PFSK-1 (cell line): ENCODE data around the gene SLCO2B1.

ENCODE experiments used
- FOXP2 ChIP-seq: optimal IDR thresholded peaks from 2 replicates; pipeline ENCODE3; 2011; ENCODE audit warnings: borderline replicate concordance, control low read depth, inconsistent platforms; ENCODE audit not compliant: insufficient read depth; ENCODE audit errors: extremely low read length, extremely low read depth
- POLR2AphosphoS5 ChIP-seq: IDR thresholded peaks from 2 replicates; pipeline ENCODE4 v1.6.1; 2012; ENCODE audit warnings: low read depth, mild to moderate bottlenecking, control low read depth, low read length, moderate library complexity
- REST ChIP-seq, 2 experiments: IDR thresholded peaks; 2 replicates each; pipeline versions ENCODE4 v1.6.1 to v1.8.0; 2011 to 2012; ENCODE audit warnings: low read depth in 2 of 2, low read length in 2 of 2, control low read depth in 1 of 2, inconsistent platforms in 1 of 2, mild to moderate bottlenecking in 1 of 2, moderate library complexity in 1 of 2; ENCODE audit not compliant: insufficient read depth in 1 of 2
- SIN3A ChIP-seq: IDR thresholded peaks from 2 replicates; pipeline ENCODE4 v1.6.1; 2012; ENCODE audit warnings: mild to moderate bottlenecking, low read length, moderate library complexity, borderline replicate concordance; ENCODE audit not compliant: insufficient read depth
- TAF1 ChIP-seq: IDR thresholded peaks from 2 replicates; pipeline ENCODE4 v1.6.1; 2012; ENCODE audit warnings: low read length, control low read depth, borderline replicate concordance; ENCODE audit not compliant: insufficient read depth

GRCh38 chr11:75174781-75175370 is 24.0 kb downstream of the SLCO2B1 start:
- TF ChIP-seq TAF1, result no peak
- no peak for TF ChIP-seq REST (IDR thresholded peaks at IDR 0.05; ENCODE audit: insufficient read depth in 1 of 2, low read depth in 2 of 2, low read length in 2 of 2)
- TF ChIP-seq POLR2AphosphoS5, result no peak
- TF ChIP-seq FOXP2, result no peak
- TF ChIP-seq SIN3A, result no peak
